GM19328 (cell line): ENCODE measurements around the gene ARHGAP26.
A peak's percentile ranks its signal among the peaks of the same experiment; 100 is the strongest.

Experiments used
- ATAC-seq: cut with Tn5 transposase; IDR thresholded peaks from one replicate; pipeline ENCODE4 v1.9.1; 2021; ENCODE audit warnings: mild to moderate bottlenecking, moderate library complexity; ENCODE audit not compliant: unreplicated experiment

ARHGAP26 gene

DNA sequence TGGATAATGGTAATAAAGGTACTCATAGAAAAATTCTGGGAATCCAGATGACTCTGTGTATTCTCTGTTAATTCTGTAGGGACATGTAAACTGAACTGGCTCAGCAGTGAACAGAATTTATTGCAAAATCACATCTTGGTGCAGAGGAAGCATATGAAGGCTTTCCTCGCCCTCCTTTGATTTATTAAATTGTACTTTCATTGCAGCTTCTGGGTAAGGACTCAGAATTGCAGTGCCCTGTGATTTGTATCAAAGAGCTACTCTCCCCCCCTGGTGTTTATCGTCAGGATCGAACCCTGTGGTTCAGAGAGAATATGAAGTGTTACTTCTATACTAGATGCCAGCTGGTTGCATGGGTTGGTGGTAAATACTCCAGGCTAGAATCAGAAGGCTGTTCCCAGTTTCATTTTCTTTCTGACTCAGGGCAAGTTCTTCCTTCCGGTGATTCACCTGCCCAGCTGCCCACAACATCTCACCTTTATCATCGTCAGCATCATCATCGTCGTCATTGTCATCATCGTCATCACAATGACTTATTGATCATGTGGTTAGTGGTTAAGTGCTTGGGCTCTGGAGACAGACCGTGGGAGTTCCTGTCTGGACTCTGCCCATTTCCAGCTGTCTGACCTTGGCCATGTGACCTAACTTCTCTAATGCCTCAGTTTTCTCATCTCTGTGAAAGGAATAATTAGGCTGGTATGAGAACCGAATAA lies 238.8 kb downstream of the ARHGAP26 start:
- peak; percentile 64 for ATAC-seq

DNA sequence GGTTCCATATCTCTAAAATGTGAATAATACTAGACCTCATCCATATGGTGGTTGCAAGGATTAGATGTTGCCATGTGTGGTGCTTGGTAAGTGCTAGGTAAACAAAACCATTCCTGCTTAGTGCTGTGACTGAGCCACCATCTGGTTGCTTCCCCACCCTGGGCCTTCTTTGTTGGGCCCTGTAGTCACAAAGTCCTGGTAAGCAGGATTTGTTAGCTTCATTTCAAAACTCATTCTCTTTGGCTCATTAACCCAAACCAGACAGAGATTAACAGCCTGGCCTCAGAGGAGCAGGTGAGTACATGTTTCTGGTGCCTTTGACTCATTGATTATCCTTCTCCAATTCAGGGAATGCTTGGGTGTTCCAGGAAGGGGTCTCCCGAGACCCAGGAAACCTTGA lies 240.2 kb downstream of the ARHGAP26 start:
- ATAC-seq: no peak

DNA sequence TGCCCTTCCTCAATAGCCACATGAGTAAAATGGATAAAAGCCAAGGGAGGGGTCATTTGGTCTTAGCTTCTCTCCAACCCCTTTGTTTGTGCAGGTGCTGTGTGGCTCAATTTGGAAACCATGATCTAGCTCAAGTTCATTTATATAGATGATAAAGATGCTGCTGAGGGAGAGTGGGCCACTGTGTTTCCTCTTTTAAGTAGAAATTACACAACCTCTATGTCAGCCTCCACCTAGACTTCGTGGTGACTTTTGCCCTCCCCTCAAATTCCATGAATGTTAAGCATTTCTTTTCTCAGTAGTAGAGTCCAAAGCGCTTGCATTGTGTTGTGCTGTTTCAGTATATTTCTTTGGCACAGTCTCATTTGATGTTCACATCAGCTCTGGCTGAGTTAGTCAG lies 241.4 kb downstream of the ARHGAP26 start:
- no peak for ATAC-seq

DNA sequence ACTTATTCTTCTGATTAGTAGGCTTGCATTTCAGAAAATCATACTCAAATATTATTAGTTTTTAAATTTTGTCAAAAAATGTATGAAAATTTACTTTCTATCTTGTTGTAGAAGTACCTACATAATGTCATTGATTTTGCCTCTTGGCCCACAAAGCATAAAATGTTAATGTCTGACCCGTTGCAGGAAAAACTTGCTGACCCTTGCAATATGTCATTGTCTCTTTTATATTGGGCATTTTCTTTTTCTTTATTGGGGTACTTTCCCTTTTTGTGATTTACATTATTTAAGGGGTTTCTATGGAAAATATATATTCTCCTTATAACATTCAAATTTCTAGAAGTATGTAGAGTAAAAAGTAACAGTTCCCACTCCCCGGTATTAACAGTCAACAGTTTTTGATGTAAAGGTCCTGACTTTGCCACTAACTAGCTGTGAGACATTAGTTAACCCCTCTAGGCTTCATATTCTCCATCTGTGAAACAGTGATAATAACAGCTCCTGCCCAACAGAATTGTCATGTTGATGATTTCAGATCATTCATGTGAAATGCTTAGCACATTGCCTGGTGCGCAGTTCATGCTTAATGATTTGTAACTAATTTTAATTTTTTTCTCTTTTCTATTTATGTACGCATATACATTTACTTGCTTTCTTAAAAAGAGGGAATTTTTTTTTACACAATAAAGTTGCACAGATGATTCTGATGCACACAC lies 243.2 kb downstream of the ARHGAP26 start:
- no peak for ATAC-seq

DNA sequence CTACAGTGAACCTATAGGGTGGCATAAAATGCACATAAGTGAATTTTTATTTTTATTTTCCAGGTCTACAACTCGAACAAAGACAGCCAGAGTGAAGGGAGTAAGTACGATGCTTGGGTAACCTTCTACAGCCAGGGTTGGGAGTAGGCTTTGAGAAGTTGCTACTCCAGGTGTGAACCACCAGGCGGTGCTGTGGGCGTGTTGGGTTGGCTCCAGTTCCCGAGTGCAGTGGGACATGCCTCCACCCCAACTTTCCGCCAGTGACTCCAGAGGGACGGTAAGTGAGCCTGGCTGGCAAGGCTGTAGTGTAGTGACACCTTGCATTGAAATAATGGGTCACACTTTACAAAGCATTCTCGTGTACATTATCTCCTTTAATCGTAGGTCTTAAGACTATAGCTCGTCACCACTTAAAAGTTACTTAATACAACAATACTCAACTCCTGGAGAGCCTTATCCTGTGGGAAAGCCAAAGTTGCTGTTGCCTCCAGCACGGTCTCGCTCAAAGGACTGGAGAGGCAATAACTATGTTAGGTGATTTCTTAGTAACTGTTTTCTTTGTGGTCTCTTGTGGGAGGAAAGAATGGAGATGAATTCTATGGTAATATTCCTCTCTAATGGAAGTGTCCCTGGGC lies 244.0 kb downstream of the ARHGAP26 start:
- no peak for ATAC-seq

DNA sequence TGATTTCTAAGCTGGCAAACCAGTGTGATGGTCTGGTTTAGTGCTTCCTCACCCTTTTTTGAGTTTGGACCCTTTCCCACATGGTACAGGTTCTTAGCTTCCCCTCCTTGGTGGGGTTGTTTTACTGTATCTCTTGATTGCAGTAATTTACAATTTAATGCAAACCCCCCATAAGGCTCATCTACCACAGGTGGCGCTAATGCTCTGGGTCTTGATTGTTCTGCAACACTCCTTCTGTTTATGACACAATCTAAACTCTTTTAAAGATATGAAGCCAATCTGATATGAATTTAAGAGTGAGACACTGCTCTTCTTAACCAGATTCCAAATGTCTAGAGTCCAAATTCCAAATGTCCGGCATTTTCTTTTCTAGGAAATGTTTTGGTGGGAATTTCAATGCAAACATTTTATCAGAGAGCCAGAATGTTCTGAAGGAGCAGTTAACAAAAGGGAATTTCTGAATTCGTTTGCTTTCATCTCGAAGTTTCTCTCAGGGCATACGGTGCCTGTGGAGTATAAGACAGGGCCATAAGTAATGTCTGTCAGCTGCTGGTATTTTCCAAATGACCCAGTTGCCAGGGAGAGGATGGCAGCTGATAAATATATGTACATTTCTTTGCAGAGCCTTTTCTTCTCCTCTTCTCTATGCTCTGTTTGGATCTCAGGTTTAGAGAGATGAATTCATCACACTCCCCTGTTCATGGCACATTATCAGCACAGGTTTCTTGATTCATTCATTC lies 246.8 kb downstream of the ARHGAP26 start:
- ATAC-seq: no peak

DNA sequence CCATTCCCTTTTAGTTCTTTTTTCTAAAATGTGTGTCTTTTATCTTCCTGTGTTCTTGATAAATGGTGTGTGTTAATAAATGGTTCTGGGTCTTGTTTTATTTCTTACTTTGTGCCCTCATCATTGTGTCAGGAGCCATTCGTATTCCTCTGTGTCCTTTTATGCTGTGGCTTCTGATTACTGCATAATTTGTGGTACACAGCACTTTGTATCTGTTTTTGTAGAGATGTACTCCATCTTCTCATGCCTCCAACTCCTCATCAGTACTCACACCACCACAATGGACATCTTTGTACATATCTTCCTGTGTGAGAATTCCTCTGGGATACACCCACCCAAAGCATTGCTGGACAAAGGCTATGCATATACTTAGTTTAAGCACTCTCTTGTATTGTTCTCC lies 247.4 kb downstream of the ARHGAP26 start:
- no peak for ATAC-seq

DNA sequence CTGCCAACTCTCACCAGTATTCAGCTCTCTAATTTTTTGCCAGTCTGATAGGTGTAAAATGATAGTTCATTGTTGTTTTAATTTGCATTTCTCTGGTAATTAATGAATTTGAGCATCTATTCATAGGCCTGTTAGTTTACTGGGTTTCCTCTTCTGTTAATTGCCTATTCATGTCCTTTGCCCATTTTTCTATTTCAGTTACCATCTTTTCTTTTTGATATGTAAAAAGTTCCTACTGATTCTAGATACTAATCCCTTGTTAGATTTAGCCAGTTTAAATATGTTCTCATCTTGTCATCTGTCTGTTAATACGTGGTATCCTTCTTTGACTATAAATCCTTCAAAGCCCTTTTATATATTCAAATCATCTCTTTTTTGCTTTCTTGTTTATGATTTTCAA lies 247.8 kb downstream of the ARHGAP26 start:
- no peak for ATAC-seq

DNA sequence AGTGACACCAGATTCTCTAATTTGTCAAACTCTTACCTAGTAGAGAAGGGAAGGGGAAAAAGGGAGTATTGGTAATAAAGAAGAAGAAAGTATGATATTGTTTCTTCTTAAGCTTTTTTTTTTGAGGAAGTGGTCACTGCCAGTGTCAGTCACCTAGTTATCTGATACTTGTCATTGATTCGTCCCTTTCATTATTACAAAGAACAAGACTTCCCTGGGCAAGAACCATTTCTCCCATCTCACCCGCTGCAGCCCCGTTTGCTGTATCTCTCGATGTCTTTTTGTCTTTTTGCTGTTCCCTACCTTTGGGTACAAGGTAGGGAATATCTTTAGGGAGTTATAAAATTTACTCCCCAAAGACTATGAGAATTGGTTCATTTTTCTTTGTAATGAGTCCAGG lies 249.0 kb downstream of the ARHGAP26 start:
- no peak for ATAC-seq

DNA sequence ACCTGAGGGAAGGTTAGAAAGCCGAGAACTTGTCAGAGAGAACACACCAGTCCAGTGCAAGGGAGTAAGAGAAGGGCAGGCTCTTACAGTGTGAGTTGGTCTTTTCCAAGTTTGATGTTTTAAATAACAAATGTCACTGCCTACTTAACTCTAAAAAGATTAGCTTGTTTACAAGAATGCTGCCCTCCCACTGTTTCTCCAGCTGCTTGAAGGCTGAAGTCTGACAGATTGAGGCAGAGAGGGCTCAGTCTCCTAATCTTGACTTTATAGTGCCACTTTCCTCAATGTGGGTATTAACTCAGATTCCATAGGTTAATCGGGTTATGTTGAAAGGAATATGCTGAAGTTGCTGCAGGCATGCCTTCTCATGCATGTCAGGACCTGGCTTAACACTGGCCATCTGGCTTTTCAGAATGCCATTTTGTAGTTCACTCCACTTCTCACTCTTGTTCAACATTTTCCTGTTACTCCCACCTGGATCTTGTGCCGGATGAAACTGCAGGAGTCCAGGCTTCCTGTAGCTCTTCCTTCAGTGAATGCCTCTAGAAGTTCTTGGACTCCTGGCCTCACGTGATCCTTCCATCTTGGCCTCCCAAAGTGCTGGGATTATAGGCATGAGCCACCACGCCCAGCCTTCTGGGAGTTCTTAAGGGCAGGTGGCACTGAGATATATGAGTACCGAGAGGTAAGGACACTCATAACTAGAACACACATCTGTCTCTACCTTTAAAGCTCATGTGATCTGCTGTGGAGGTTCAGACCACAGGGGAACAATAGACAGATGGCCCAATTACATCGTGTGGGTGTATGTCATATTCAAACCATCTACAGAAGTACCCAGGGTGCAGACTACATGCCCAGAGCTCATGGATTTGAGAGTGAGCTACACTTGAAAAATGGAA lies 249.7 kb downstream of the ARHGAP26 start:
- peak; percentile 75 for ATAC-seq

DNA sequence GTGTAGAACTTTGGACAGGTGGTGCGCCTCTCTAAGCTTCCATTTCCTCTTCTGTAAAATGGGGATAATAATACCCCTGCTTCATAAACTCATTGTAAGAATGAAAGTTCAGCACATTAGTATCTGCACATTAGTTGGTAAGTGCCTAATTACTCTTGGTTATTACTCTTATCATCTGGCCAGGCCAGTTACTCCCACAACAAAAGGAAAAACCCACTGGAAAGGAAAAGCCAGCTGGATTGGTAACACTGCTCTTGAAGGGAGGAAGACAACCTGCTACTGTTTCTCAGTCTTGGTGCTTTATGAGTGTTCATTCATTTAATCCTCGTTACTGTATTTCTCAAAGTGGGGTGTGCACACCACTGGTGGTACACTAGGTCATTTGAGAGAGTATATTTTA lies 251.4 kb downstream of the ARHGAP26 start:
- ATAC-seq: no peak

DNA sequence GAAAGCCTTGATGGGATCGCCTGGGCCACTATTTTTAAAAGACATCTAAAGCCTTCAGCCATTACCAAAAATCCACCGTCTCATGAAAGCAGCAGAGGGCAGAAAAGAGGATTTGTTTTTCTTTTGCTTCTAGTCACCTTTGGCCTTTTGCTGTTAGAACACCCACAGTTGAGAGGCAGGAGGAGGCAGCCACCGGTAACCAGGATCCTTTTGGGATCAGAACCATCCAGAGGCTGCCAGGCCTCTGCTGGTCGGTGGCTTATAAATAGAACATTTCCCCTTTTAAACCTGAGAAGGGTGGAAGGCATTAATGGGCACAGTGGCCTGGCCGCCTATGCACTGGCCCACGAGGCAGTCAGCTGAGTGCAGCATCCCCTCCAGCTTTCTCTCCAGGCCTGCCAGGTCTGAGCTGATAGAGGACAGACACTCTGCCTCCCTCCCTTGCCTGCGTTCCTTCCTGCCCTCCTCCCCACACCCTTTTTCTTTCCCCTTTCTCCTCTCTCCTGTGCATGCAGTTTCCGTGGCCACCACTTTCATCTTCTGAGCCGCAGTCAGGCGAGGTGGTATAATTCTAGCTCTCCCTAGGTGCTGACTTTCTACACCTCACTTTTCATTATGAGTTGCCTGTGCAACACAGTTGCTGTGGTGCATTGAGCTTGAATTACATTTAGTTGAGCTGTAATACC lies 253.4 kb downstream of the ARHGAP26 start:
- ATAC-seq: peak; percentile 45

DNA sequence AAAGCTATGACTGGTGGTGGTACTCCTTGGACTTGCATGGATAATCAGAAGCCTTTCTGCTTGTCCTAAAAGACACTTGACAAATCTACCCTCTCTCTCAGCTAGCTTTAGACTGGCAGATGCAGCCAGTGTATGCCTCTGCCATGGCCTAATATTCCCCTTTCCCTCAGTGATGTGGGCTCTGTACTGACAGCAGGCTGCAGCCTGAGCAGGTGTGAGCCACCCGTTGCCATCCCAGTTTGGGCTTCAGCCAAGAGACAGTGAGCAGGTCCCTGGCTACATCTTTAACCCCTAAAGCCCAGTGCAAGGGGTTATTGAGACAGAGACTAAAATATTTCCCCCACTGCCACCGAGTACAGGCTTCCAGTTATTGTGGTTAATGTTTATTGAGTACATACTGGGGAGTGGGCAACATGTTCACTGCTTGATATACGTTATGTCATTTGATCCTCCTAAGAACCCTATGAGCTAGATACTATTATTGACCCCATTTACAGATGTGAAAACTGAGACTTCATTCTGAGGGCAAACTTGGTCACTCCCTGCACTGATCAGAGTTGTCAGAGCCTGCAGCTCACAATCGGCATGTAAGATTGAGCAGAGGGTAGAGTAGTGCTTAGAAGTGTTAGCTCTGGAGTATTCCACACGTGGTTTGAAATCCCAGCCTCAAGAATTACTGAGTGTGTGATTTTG lies 254.2 kb downstream of the ARHGAP26 start:
- ATAC-seq: no peak

DNA sequence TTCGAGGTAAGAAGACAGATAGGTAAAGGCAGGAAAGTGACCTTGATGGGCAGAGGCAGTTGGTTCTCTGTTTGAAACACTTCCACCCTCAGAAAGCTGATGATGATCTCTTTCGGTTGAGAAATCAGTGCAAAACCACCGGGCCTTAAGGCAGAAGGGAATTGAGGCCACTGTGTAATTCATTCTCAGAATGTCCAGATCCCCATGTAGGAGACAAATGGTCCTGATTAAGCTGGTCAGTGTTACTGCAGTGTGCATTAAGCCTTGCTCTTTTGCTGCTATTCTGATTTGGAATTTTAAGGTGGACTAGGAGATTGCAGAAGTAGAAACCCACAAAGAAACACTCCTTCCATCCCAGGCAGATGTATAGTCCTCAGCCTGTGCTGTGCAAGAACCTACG lies 255.2 kb downstream of the ARHGAP26 start:
- ATAC-seq: no peak

DNA sequence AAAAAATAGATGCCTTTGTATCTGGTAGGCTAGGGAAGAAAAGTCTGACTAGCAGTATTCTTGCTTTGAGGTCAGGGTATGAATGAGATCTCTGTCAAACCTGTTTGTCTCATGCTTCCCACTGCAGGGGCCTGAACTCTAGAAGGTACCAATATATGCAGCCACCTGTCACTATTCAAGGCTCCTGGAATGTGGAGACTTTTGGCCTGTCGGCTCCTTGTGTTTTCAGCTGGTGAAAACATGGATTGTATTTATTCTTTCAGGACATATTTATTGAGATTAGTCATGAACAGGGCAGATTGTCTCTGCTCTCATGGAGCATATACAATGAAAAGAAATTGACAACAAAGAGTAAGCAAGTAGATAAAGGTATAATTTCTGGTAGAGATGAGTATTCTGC lies 255.8 kb downstream of the ARHGAP26 start:
- no peak for ATAC-seq

DNA sequence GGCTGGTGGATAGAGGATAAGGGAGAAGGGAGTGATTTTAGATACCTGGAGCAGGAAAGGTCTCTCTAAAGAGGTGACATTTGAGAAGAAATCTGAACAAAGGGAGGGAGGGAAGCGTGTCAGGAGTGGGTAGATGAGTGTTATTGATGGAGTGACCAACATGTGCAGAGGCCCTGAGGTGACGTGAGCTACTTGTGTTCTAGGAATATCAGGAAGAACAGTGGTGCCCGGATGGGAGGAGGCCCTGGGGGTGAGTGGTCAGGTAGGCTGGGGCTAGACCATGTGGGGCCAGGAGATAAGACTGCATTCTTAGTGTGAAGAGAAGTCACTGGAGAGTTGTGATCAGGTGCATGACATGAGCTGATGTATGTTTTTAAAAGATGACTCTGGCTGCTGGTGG lies 256.2 kb downstream of the ARHGAP26 start:
- no peak for ATAC-seq

DNA sequence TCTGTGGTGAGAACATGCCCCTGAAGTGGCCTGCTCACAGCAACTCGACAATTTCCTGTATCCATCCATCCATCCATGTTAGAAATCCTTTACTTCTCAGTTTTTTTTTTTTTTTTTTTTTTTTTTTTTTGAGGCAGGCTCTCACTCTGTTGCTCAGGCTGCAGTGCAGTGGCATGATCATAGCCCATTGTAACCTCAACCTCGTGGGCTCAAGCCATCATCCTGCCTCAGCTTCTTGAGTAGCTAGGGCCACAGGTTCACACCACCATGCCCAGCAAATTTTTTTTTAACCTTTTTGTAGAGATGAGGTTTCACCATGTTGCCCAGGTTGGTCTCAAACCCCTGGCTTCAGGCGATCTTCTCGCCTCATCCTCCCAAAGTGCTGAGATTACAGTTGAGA lies 259.1 kb downstream of the ARHGAP26 start:
- ATAC-seq: no peak

DNA sequence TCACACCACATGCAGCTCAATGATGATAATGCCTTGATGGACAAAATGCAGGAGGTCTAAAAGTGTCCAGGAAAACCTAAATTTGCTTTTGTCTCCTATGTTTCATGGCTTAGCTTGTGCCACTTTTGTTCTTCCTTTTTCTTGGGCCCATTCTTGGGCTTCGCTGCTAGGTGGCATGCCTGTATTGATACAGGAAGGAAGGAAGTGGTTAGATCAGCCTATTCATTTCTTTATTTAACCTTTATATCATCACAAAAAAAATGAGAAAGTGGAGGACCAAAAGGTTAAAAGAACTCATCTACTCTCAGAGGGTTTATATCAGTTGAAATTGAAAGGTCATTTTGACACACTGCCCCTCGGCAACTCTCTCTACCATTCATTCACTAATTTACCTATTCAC lies 260.2 kb downstream of the ARHGAP26 start:
- ATAC-seq: no peak
